LNCAP (cell line): ENCODE measurements around the gene FBXL17.

Experiments used
- TF ChIP-seq, protein P1 (sequence below): fragments of 450-650 bp; IDR thresholded peaks from 2 replicates; pipeline ENCODE4 v1.5.1; 2017; ENCODE audit warnings: mild to moderate bottlenecking

FBXL17 gene

DNA sequence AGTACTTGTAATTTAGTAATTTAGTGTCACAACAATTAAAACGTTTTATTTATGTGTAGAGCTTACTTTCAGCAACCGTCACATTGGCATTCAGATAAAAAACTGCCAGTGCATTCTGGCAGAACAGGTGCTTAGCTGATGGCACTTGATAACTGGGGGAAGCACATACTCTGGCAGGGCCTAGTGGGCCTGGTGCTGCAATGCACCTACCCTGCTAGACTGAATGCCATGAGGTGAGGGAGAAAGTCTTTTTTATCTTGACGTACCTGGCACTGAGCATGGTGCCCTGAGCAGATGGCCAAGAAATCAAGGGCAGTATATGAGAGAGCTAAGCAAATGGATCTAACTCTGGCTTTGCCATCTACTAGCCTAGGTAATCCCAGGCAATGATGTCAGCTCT, 430.6 kb downstream of the FBXL17 start:
- TF ChIP-seq, protein P1, sequence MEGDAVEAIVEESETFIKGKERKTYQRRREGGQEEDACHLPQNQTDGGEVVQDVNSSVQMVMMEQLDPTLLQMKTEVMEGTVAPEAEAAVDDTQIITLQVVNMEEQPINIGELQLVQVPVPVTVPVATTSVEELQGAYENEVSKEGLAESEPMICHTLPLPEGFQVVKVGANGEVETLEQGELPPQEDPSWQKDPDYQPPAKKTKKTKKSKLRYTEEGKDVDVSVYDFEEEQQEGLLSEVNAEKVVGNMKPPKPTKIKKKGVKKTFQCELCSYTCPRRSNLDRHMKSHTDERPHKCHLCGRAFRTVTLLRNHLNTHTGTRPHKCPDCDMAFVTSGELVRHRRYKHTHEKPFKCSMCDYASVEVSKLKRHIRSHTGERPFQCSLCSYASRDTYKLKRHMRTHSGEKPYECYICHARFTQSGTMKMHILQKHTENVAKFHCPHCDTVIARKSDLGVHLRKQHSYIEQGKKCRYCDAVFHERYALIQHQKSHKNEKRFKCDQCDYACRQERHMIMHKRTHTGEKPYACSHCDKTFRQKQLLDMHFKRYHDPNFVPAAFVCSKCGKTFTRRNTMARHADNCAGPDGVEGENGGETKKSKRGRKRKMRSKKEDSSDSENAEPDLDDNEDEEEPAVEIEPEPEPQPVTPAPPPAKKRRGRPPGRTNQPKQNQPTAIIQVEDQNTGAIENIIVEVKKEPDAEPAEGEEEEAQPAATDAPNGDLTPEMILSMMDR = no peak

DNA sequence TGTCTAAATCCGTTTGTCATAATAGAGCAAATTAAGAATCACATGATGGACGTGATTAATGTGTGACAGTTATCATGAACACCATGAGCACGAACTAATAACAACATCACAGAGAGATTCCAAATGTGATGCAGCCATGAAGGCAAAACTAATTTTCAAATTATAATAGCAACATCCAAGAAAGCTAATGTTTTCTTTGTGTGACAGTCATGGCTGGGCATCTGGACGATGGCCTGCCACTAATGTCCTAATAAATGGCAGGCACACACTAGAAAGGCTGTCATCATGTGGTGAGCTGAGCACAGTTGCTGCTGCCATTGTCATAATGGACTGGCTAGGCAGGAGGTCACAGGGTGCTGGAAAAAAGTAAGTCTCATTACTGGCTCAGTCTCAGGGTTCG, 431.1 kb downstream of the FBXL17 start:
- TF ChIP-seq, protein P1 = no peak

DNA sequence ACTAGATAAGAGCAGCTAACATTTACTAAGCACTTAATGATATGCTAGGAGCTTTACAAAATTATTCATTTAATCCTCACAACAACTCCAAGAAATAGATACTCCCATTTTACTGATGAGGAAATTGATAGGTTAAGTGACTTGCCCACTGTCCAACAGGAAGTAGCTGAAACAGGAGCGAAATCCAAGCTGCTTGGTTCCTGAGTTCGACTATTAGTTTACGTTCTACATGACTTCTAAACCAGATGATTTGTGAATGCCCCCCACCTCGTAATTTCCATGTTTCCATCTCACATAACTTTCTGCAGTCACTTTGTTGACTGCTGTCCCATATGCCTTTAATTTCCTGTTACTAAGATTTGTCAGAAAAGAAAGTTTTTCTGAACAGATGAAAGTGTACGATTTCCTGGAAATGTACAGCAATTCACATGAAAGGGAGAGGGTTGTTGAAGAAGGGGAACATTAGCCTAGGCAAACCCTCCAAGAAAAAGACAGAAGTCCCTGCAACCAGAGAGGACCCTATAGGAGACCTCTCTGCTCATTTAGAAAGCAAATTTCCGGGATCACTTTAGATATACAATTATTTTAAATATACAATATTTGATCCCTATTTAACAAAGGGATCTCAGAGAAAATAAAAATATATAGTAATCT, 432.1 kb downstream of the FBXL17 start:
- TF ChIP-seq, protein P1 = no peak

DNA sequence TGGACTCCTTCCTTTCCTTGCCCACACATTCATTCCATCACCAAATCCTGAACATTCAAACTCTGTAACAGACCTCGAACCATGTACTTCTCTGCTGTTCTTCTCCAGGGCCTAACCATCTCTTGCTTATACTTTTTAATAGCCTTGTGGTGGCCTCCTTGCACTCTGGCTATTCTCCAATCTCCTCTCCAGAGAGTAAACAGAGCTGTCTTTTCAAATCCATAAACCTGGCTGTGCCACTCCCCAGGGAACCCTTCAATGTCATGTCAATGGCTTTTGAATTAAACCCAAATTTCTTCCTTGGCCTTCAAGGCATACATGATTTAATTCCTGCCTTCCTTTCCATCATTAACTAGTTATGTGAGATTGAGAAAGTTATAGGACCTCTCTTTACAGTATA, 433.5 kb downstream of the FBXL17 start:
- TF ChIP-seq, protein P1 = no peak

DNA sequence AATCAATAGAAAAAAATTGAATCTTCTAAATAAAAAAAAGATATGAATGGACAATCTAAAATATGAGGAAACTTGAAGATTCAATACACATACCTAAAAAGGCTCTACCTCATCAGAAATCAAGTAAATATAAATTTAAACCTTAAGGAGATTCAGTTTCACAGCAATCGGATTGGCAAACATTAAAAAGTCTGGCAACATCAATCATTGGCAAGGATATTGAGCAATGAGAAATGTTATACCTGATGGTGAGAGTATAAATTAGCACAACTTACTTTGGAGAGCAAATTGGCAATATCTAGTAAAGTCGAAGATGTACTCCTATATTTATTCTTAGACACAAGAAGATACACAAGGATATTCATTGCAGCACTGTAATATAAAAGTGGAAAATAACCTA, 436.8 kb downstream of the FBXL17 start:
- TF ChIP-seq, protein P1 = no peak

DNA sequence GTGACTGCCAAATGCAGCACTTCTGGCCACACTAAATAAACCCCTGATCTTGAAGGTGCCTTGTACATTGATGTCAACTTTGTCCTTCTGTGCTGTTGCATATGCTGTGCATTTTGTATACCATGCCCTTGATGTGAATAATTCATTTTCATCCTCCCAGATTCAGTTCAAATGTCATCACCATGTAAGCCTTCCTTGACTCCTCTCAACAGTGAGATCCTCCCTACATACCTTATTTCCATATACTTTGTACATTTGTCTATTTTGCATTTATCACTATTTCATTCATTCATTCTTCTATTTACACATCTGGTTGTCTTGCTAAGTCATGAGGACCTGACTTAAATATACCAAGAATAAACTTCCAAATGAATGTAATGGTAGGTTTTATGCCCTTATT, 438.0 kb downstream of the FBXL17 start:
- TF ChIP-seq, protein P1 = no peak

DNA sequence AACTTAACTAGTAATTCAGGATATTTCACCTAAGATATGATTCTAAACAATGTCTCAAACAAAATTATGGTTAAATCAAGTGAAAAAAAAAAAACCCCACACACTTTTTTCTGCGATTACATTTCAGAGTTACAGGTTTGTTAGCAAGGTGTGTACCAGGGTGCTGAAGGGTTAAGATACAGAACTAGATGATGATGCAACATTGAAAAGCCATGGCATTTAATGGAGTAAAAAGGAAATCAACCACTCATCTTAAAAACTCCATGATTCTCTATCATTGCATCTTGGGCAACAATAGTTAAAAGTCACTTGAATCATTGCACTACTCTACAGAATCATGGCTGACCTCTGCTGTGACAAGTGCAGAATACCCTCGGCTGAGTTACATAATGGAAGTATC, 440.9 kb downstream of the FBXL17 start:
- TF ChIP-seq, protein P1 = no peak
